GM12878 (cell line): ENCODE measurements around the gene MBOAT7. TPM values are rescaled to one million over a fixed set of nuclear protein-coding genes. Genes with fewer than 3 reads are reported as not detected.

Experiments
- ATAC-seq: fragments of 200-7000 bp; cut with Tn5 transposase; 3 replicates; pipeline ENCODE4 v1.9.1; 2020; ENCODE audit warnings: mild to moderate bottlenecking, moderate library complexity
- BruUV-seq: library from RNA; stranded (reverse); fragments of 400-500 nt; replicated peaks from 2 replicates; lab custom pipeline; 2021; lab: Mats Ljungman, UMichigan
- CTCF ChIA-PET: fragments of 300-600 bp; sonication (Branson Sonifier 250); formaldehyde crosslinking; extraction: SDS; loops from one replicate; lab custom pipeline; 2021; ENCODE audit warnings: inconsistent platforms; lab: Yijun Ruan, JAX
- POLR2A ChIA-PET: fragments of 350-600 bp; formaldehyde crosslinking; extraction: SDS; loops from one replicate; lab custom pipeline; 2021; ENCODE audit warnings: inconsistent platforms; lab: Charles Lee
- RAD21 ChIA-PET: fragments of 300-600 bp; sonication (Branson Sonifier 250); formaldehyde crosslinking; loops from one replicate; lab custom pipeline; 2023; ENCODE audit warnings: antibody characterized with exemption; ENCODE audit not compliant: unreplicated experiment; lab: Charles Lee
- SMC1A ChIA-PET: fragments of 300-600 bp; sonication (Branson Sonifier 250); formaldehyde crosslinking; loops from one replicate; lab custom pipeline; 2023; ENCODE audit not compliant: unreplicated experiment, uncharacterized antibody; lab: Charles Lee
- DNase-seq: peaks from one replicate; pipeline ENCODE4 v3.0.0-alpha.2; 2011; ENCODE audit warnings: low read depth, low spot score
- FAIRE-seq: peaks from 3 replicates; lab custom pipeline; 2011; peaks lifted over from hg19 to GRCh38; lab: Jason Lieb, UNC
- H2AFZ ChIP-seq: 2 replicates; pipeline ENCODE4 v1.6.0; 2011; ENCODE audit warnings: low read depth, low read length, control low read depth; ENCODE audit not compliant: control insufficient read depth
- H3K27ac ChIP-seq: 2 replicates; pipeline ENCODE4 v1.5.1; 2011; ENCODE audit warnings: control low read depth; ENCODE audit not compliant: control insufficient read depth, insufficient read depth
- H3K27me3 ChIP-seq, 2 experiments: replicated peaks in 1 of 2; 2 replicates each; pipeline versions ENCODE4 v1.6.0 to v1.6.1; 2011; ENCODE audit warnings: low read length in 1 of 2; ENCODE audit not compliant: control insufficient read depth in 2 of 2, insufficient read depth in 2 of 2
- H3K36me3 ChIP-seq, 2 experiments: 2 replicates each; pipeline ENCODE4 v1.5.1; 2011; ENCODE audit warnings: low read length in 1 of 2; ENCODE audit not compliant: control insufficient read depth in 2 of 2, insufficient read depth in 2 of 2
- H3K4me1 ChIP-seq: 2 replicates; pipeline ENCODE4 v1.6.1; 2011; ENCODE audit warnings: mild to moderate bottlenecking, low read length, moderate library complexity, mixed read lengths; ENCODE audit not compliant: control insufficient read depth, insufficient read depth
- H3K4me2 ChIP-seq: 2 replicates; pipeline ENCODE4 v1.6.0; 2011; ENCODE audit warnings: control low read depth; ENCODE audit not compliant: control insufficient read depth, insufficient read depth
- H3K4me3 ChIP-seq: fragments of 200-600 bp; sonication (generic); 2 replicates; pipeline ENCODE4 v1.5.1; 2016
- H3K79me2 ChIP-seq: 2 replicates; pipeline ENCODE4 v1.6.0; 2011; ENCODE audit warnings: low read length; ENCODE audit not compliant: control insufficient read depth, insufficient read depth
- H3K9ac ChIP-seq: 2 replicates; pipeline ENCODE4 v1.8.0; 2011; ENCODE audit warnings: low read length, control low read depth, mixed read lengths; ENCODE audit not compliant: control insufficient read depth, insufficient read depth
- H3K9me3 ChIP-seq: replicated peaks from 3 replicates; pipeline ENCODE4 v1.5.1; 2011; ENCODE audit warnings: mild to moderate bottlenecking, low read length; ENCODE audit not compliant: control insufficient read depth, insufficient read depth
- H4K20me1 ChIP-seq: 2 replicates; pipeline ENCODE4 v1.6.0; 2011; ENCODE audit not compliant: control insufficient read depth, insufficient read depth
- ASH2L ChIP-seq: fragments of 300-600, 200-600 bp; sonication (generic); IDR thresholded peaks from 2 replicates; pipeline ENCODE4 v1.6.1; 2017; ENCODE audit warnings: low read depth, mild to moderate bottlenecking, borderline replicate concordance
- ATF7 ChIP-seq: fragments of 450-650 bp; IDR thresholded peaks from 2 replicates; pipeline ENCODE4 v1.6.1; 2016; ENCODE audit warnings: low read depth, mild to moderate bottlenecking
- CREB1 ChIP-seq: IDR thresholded peaks from 2 replicates; pipeline ENCODE4 v1.6.1; 2012; ENCODE audit warnings: low read depth, mild to moderate bottlenecking, inconsistent platforms
- MEF2A ChIP-seq: IDR thresholded peaks from 2 replicates; pipeline ENCODE4 v1.6.1; 2011; ENCODE audit warnings: low read depth, mild to moderate bottlenecking, low read length, moderate library complexity; ENCODE audit not compliant: insufficient read depth
- RBBP5 ChIP-seq: fragments of 200-600 bp; sonication (generic); conservative IDR thresholded peaks from 2 replicates; pipeline ENCODE4 v1.6.1; 2016
- SMAD5 ChIP-seq: IDR thresholded peaks from 2 replicates; pipeline ENCODE4 v1.6.1; 2016; ENCODE audit warnings: antibody characterized with exemption, low read depth
- WRNIP1 ChIP-seq: IDR thresholded peaks from 2 replicates; pipeline ENCODE4 v1.6.1; 2011; ENCODE audit warnings: low read depth, low read length, improper control_type of control experiment, borderline replicate concordance
- WGBS: methylation state at CpG from one replicate; pipeline ENCODE4 v1.1.6; 2016; ENCODE audit warnings: low lambda C conversion rate; ENCODE audit not compliant: insufficient replicate concordance, insufficient coverage; ENCODE audit errors: missing lambda C conversion rate; 5-methylcytosine and 5-hydroxymethylcytosine counted together
- in situ Hi-C: fragments of 300-500 bp; cut with MboI; formaldehyde crosslinking; loops from 9 replicates; pipeline ENCODE4 v1.14.3; 2018; ENCODE audit warnings: mixed read lengths
- intact Hi-C: fragments of 100-400 bp; cut with micrococcal nuclease; formaldehyde crosslinking; loops from one replicate; pipeline ENCODE4 v1.14.2; 2022; ENCODE audit not compliant: unreplicated experiment
- polyA plus RNA-seq, 11 experiments: library from polyadenylated mRNA; depleted of rRNA in 4 of 11; unstranded in 6 of 11; stranded (reverse) in 5 of 11; fragments of >200 nt; fragmentation: Nextera tagmentation in 4 of 11; fragmentation: Illumina TruSeq in 1 of 11; extraction: Ambion mirVana in 4 of 11; extraction: Trizol in 1 of 11; gene quantifications; 1 replicate in 1 of 11; 2 replicates in 10 of 11; pipeline versions ENCODE4 v1.2.1 to v1.2.3, GENCODE V29; 2011 to 2016; ENCODE audit warnings: inconsistent platforms in 2 of 11, missing spikeins in 2 of 11, low read depth in 1 of 11
- total RNA-seq, 4 experiments: library from RNA; depleted of rRNA in 3 of 4; stranded (reverse); fragments of >200 nt in 3 of 4; fragmentation: Illumina TruSeq in 1 of 4; extraction: Trizol in 1 of 4; gene quantifications; 2 replicates each; pipeline versions ENCODE4 v1.2.1 to v1.2.3, GENCODE V29; 2013 to 2021
- TF ChIP-seq, protein P1 (sequence below): fragments of 450-650 bp; IDR thresholded peaks from 2 replicates; pipeline ENCODE4 v1.6.1; 2017; ENCODE audit warnings: borderline replicate concordance

The MBOAT7 gene
- total and polyA plus RNA-seq, 10 of the 15 experiments (the other 5 are each of a cell fraction or from before 2014, with no cell fraction given), result 0.69 to 44.5 (median 21.7) TPM

DNA sequence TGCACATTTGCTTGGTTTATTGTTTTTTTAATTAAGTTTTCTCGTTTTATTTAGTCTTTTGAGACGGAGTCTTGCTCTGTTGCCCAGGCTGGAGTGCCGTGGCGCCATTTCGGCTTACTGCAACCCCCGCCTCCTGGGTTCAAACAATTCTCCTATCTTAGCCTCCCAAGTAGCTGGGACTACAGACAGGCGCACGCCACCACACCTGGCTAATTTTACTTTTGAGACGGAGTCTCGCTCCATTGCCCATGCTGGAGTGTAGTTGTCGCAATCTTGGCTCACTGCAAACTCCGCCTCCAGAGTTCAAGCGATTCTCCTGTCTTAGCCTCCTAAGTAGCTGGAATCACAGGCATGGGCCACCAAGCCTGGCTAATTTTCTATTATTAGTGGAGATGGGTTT, 12.6 kb upstream of the MBOAT7 start:
- Histone ChIP-seq H3K4me3 (peak overlapping the region; percentile 92), H3K9ac (peak overlapping the region; percentile 96; the same call in 1 of the 2 replicates)
- no peak for ATAC-seq

More for the DNA sequence above, 12.6 kb upstream of the MBOAT7 start:
- intact Hi-C loops, result loop anchor here (2.0 kb wide), 1 partner anchor 65 kb away; the partner anchor contains the start of gene CNOT3
- TF ChIP-seq ASH2L (no peak), WRNIP1 (no peak), RBBP5 (no peak), MEF2A (no peak), ATF7 (no peak), CREB1 (no peak), SMAD5 (no peak)
- TF ChIP-seq, protein P1, sequence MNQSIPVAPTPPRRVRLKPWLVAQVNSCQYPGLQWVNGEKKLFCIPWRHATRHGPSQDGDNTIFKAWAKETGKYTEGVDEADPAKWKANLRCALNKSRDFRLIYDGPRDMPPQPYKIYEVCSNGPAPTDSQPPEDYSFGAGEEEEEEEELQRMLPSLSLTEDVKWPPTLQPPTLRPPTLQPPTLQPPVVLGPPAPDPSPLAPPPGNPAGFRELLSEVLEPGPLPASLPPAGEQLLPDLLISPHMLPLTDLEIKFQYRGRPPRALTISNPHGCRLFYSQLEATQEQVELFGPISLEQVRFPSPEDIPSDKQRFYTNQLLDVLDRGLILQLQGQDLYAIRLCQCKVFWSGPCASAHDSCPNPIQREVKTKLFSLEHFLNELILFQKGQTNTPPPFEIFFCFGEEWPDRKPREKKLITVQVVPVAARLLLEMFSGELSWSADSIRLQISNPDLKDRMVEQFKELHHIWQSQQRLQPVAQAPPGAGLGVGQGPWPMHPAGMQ, result no peak
- H4K20me1 ChIP-seq, result peaks cover 15% of the 10 kb centered on the region
- no peak for DNase-seq
- H3K36me3 ChIP-seq, result peaks cover 25 to 28% of the 10 kb centered on the region in 2 experiments
- H3K27ac ChIP-seq, result 0 out of 2 replicates have a peak overlapping the region, but pooled peaks have one; percentile 96
- BruUV-seq, result no TSS peak
- 8% methylated on average over 13 of the region's 13 CpGs for WGBS
- no peaks in the 10 kb centered on the region for H3K9me3 ChIP-seq
- peaks cover 27% of the 10 kb centered on the region for H3K4me1 ChIP-seq
- H2AFZ ChIP-seq, result no peak overlapping the region
- no peaks in the 10 kb centered on the region for H3K27me3 ChIP-seq
- peak overlapping the region; percentile 91 for H3K4me2 ChIP-seq
- ChIA-PET SMC1A (interaction anchor here (0.8 to 3.8 kb wide), 7 partner anchors 12 to 189 kb away, joined by 3 to 26 read pairs (median 3); partner anchors contain the start of genes MBOAT7 and TSEN34), RAD21 (no interaction called here), CTCF (interaction anchor here (1.0 to 1.8 kb wide), 2 partner anchors 13 to 189 kb away, joined by 6 to 8 read pairs; partner anchors contain the start of gene MBOAT7), POLR2A (interaction anchor here (2.4 to 7.7 kb wide), 2 partner anchors 12 to 65 kb away, joined by 11 to 100 read pairs; partner anchors contain the start of genes CNOT3, MBOAT7 and TSEN34)
- FAIRE-seq, result no peak
- H3K79me2 ChIP-seq, result peaks cover 61% of the 10 kb centered on the region
- in situ Hi-C loops, result no loop called here
